Fibroblast of villous mesenchyme (primary cell): ENCODE data around the gene PTPN9. TPM values are rescaled to one million over a fixed set of nuclear protein-coding genes. Genes with fewer than 3 reads are reported as not detected.

ENCODE experiments used
- DNase-seq: peaks from one replicate; pipeline ENCODE4 v3.0.0-alpha.2; 2010; ENCODE audit warnings: low read depth
- H3K4me3 ChIP-seq: 2 replicates; pipeline ENCODE4 v1.5.1; 2011; ENCODE audit warnings: low read depth, mild to moderate bottlenecking, low read length
- CTCF ChIP-seq: IDR thresholded peaks from 2 replicates; pipeline ENCODE4 v1.5.1; 2012; ENCODE audit warnings: low read depth, mild to moderate bottlenecking, low read length; ENCODE audit not compliant: insufficient read depth
- small RNA-seq: library from RNA; depleted of rRNA; stranded (forward); fragments of <200 nt; gene quantifications from one replicate; pipeline ENCODE3, GENCODE V24; 2012
- total RNA-seq: library from RNA; depleted of rRNA; stranded (reverse); fragments of >200 nt; gene quantifications from 2 replicates; pipeline ENCODE4 v1.2.3, GENCODE V29; 2012

The PTPN9 gene
- total RNA-seq, 1 donor = 32.4 TPM

- no peak for TF ChIP-seq CTCF
- no peak for DNase-seq
Measured at GRCh38 chr15:75422554-75422953, 156.6 kb downstream of the PTPN9 start.

DNA sequence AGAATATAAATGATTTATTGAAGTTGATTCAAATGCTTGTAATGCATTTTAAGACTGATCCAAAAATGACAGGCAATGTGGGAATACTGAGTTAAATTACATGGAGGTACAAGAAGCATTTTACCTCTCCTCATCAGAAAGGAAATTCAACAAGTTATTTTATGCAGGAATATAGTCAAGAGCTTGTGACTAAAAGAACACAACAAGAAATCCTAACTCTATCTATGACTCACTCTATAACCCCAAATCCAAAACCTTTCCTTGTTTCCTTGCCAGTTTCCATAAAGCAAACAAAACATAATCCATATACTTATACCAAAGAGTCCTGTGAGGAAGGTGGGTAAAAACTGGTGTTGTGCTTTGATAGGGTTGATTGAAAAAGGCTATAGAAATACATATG lies 158.4 kb downstream of the PTPN9 start:
- peak; percentile 64 for DNase-seq
- no peak for TF ChIP-seq CTCF
- no peak overlapping the region for H3K4me3 ChIP-seq

More at GRCh38 chr15:75422554-75422953, 156.6 kb downstream of the PTPN9 start:
- H3K4me3 ChIP-seq = no peak overlapping the region

- DNase-seq = no peak
Measured at GRCh38 chr15:75416584-75416983, 162.5 kb downstream of the PTPN9 start.

More at GRCh38 chr15:75416584-75416983, 162.5 kb downstream of the PTPN9 start:
- no peak overlapping the region for H3K4me3 ChIP-seq
- TF ChIP-seq CTCF = no peak

Small RNA genes within 50 kb of the gene (small RNA-seq; reads per million reads assigned to genes)
- gene AC105036.1 (not detected), gene AC105036.2 (not detected)

Other genes starting within 250 kb of the PTPN9 start
- 61.7 and 74.7 TPM in 2 replicates for gene COMMD4, start 243.3 kb downstream of the PTPN9 start, total RNA-seq
- gene NEIL1, start 232.3 kb downstream of the PTPN9 start, total RNA-seq = 3.2 and 4.3 TPM in 2 replicates
- 123 and 162 TPM in 2 replicates for gene MAN2C1, start 210.7 kb downstream of the PTPN9 start, total RNA-seq
- gene SIN3A, start 127.6 kb downstream of the PTPN9 start, total RNA-seq = 29.0 and 35.0 TPM in 2 replicates
- gene SNUPN, start 46.4 kb upstream of the PTPN9 start, total RNA-seq = 18.7 and 28.1 TPM in 2 replicates
- 41.6 and 42.3 TPM in 2 replicates for gene IMP3, start 60.9 kb upstream of the PTPN9 start, total RNA-seq
- gene SNX33, start 68.6 kb upstream of the PTPN9 start, total RNA-seq = 19.9 and 23.8 TPM in 2 replicates
- gene CSPG4, start 133.5 kb upstream of the PTPN9 start, total RNA-seq = 86.8 and 87.0 TPM in 2 replicates